ENCODE results near the gene INPP1.

GRCh38 chr2:190336420-190336819 lies 7.0 kb upstream of the INPP1 start:
- no peak for TF ChIP-seq POLR2A (IDR thresholded peaks at IDR 0.05; ENCODE audit: low read depth, low read length)
- TF ChIP-seq TAF1 (IDR thresholded peaks at IDR 0.05; ENCODE audit: borderline replicate concordance, low read depth, low read length): no peak
